Dendritic cell treated with granulocyte-macrophage colony-stimulating factor and Interleukin-4, amounts not matched to agents 40 ng/mL and 50 ng/mL, for 4 days (primary cell): ENCODE data around the gene TBCD.
A peak's percentile ranks its signal among the peaks of the same experiment; 100 is the strongest.

Experiments used
- H3K27ac Mint-ChIP-seq: one replicate; pipeline ENCODE4 v1.8.0; 2022; ENCODE audit warnings: mild to moderate bottlenecking, mixed read lengths
- H3K27me3 Mint-ChIP-seq: one replicate; pipeline ENCODE4 v1.8.0; 2022; ENCODE audit warnings: mild to moderate bottlenecking, mixed read lengths
- H3K36me3 Mint-ChIP-seq: one replicate; pipeline ENCODE4 v1.8.0; 2022; ENCODE audit warnings: low read depth, mixed read lengths
- H3K4me1 Mint-ChIP-seq: one replicate; pipeline ENCODE4 v1.8.0; 2022; ENCODE audit warnings: low read depth, mixed read lengths
- H3K4me3 Mint-ChIP-seq: one replicate; pipeline ENCODE4 v1.8.0; 2022; ENCODE audit warnings: mild to moderate bottlenecking, moderate library complexity, mixed read lengths
- H3K9me3 Mint-ChIP-seq: one replicate; pipeline ENCODE4 v1.8.0; 2022; ENCODE audit warnings: mixed read lengths
- intact Hi-C: fragments of 100-400 bp; cut with micrococcal nuclease; formaldehyde crosslinking; loops from one replicate; pipeline ENCODE4 v1.15.0; 2022

The TBCD gene

DNA sequence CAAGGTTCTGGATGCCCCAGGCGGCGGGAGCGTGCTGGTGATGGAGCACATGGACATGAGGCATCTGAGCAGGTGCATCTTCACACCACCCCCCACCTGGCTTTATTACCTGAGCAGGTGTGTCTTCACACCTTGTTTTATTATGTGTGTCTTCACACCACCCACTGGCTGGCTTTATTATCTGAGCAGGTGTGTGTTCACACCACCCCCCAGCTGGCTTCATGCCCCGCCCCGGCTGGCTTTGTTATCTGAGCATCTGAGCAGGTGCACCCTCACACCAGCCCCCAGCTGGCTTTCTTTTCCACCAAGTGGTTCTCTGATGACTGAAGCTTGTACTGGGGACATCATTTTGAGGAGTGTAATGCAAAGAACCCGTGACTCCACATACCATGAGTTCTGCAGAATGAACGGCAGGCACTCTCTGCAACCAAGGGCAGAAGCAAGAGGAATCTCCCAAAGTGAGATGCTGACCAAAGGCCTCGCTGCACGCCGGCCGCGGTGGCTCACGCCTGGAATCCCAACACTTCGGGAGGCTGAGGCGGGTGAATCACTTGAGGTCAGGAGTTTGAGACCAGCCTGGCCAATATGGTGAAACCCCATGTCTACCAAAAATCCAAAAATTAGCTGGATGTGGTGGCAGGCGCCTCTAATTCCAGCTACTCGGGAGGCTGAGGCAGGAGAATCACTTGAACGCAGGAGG, 32.7 kb upstream of the TBCD start:
- Mint-ChIP-seq H3K4me3 (no peak overlapping the region), H3K36me3 (peaks cover 55% of the 10 kb centered on the region), H3K27ac (no peak overlapping the region), H3K9me3 (no peaks in the 10 kb centered on the region), H3K27me3 (no peaks in the 10 kb centered on the region), H3K4me1 (peaks cover 18% of the 10 kb centered on the region)
- intact Hi-C loops = no loop called here

DNA sequence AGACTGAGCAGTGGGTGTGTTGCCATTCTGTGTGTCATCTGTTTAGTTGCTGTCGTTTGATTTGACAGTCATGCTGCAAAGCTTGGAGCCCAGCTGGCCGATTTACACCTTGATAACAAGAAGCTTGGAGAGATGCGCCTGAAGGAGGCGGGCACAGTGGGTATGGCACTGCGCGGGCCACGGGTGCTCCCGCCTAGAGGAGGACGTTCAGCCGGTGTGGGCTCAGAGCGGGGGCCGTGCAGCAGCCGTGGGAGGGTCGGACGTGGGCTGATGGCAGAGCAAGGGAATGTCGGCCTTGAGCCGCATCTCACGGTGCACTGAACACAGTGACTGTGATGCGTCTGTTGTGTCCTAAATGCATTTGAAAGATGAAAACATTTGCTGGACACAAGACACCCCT, 31.7 kb upstream of the TBCD start:
- Mint-ChIP-seq H3K4me1 (peaks cover 18% of the 10 kb centered on the region), H3K36me3 (peaks cover 62% of the 10 kb centered on the region), H3K9me3 (no peaks in the 10 kb centered on the region), H3K27ac (no peak overlapping the region), H3K4me3 (no peak overlapping the region), H3K27me3 (no peaks in the 10 kb centered on the region)
- intact Hi-C loops = no loop called here

DNA sequence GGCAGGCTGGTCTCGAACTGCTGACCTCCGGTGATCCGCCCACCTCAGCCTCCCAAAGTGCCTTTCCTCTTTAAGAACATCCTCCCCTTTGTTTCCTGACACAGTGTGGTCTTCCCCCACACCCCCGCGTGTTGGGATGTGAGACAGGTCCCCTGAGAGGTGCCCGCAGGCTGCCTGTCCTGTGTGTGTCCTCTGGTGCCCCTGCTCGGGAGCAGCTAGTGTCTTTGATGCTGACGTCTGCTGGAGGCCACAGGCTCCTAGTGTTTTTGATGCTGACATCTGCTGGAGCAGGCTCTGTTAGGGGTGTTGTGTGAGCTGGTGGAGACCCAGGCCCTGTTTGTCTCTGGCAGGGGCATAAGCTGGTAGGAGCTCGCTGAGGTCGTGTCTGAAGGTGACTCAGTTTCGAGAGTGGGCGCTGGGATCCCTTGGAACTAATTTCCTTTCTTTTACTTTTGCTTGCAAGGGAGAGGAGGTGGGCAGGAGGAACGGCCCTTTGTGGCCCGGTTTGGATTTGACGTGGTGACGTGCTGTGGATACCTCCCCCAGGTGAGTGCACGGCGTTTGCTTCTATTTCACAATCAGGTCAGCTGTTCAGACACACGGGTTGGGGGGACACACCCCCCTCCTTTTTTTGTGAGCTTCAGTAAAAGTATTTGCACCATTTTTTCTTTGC, 29.4 kb upstream of the TBCD start:
- Mint-ChIP-seq H3K4me3 (no peak overlapping the region), H3K27ac (no peak overlapping the region), H3K9me3 (no peaks in the 10 kb centered on the region), H3K4me1 (peaks cover 8% of the 10 kb centered on the region), H3K36me3 (peaks cover 76% of the 10 kb centered on the region), H3K27me3 (no peaks in the 10 kb centered on the region)
- intact Hi-C loops = no loop called here

DNA sequence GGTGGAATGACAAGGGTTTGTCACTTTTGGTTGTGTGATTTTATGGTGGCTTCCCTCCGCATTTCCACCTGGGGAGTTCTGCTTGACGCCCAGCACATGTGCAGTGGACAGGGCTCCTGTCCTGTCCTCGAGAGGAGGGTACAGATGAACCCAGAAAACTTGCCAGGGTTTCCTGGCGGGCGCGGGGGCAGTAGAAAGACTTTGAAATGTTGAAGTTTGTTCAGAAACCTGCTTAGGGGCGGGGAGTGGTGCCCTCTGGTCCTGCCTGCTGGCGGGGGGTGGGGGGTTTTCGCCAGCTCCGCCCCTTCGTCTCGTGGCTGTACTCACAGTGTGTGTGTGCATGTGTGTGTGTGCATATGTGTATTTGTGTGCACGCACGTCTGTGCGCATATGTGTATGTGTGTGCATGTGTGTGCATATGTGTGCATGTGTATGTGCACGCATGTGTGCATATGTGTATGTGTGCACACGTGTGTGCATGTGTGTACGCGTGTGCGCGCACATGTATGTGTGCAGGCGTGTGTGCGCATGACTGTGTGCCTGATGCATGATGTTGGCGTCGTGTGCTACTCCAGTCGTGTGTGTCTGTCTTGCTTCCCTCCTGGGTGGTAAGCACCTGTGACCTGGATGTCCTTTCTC, 28.6 kb upstream of the TBCD start:
- no peaks in the 10 kb centered on the region for H3K27me3 Mint-ChIP-seq
- peaks cover 84% of the 10 kb centered on the region for H3K36me3 Mint-ChIP-seq
- no peaks in the 10 kb centered on the region for H3K9me3 Mint-ChIP-seq
- no peak overlapping the region for H3K27ac Mint-ChIP-seq
- H3K4me1 Mint-ChIP-seq = peaks cover under 1% of the 10 kb centered on the region
- H3K4me3 Mint-ChIP-seq = no peak overlapping the region
- intact Hi-C loops = no loop called here

DNA sequence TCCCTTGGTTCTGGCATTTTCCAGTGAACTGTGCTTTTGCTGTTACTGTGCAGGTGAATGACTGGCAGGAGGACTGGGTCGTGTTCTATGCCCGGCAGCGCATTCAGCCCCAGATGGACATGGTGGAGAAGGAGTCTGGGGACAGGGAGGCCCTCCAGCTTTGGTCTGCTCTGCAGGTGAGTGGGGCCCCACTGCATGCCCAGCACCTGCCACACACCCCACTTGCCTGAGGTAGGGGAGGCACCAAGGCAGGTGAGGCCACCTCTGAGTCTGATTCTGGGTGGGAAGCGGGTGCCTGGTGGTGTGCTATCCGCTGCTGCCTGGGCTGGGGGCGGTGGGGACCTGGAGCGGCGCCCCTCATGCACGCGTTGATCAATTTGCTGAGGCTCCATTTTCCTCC, 25.4 kb upstream of the TBCD start:
- H3K4me3 Mint-ChIP-seq = no peak overlapping the region

DNA sequence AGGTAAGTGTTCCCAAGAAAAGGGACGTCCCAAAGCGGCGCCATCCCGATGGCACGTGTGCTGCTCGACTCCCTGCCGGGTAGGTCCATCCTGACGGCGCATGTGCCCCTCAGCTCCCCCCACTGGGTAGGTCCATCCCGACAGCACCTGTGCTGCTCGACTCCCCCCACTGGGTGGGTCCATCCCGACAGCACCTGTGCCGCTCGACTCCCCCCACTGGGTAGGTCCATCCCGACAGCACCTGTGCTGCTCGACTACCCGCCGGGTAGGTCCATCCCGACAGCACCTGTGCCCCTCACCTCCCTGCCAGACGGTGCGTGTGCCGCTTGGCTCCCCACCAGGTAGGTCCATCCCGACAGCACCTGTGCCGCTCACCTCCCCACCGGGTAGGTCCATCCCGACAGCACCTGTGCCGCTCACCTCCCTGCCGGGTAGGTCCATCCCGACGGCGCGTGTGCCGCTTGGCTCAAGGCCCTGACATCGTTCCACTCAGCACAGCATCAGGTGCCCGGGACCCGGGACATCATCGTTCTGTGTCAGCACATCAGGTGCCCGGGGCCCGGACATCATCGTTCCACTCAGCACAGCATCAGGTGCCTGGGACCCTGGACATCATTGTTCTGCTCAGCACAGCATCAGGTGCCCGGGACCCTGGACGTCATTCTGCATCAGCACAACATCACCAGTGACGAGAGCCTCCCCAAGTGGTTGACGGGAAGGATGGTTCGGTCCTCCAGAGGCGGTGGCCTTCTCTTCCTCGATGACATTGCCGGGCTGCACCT, 22.2 kb upstream of the TBCD start:
- peaks cover 3% of the 10 kb centered on the region for H3K4me1 Mint-ChIP-seq
- intact Hi-C loops = no loop called here
- peaks cover 81% of the 10 kb centered on the region for H3K36me3 Mint-ChIP-seq
- H3K27ac Mint-ChIP-seq = no peak overlapping the region
- peaks cover 11% of the 10 kb centered on the region for H3K9me3 Mint-ChIP-seq
- no peak overlapping the region for H3K4me3 Mint-ChIP-seq
- H3K27me3 Mint-ChIP-seq = peaks cover 5% of the 10 kb centered on the region

More for the DNA sequence above, 25.4 kb upstream of the TBCD start:
- Mint-ChIP-seq H3K9me3 (no peaks in the 10 kb centered on the region), H3K4me1 (no peaks in the 10 kb centered on the region), H3K36me3 (peaks cover 83% of the 10 kb centered on the region), H3K27ac (no peak overlapping the region), H3K27me3 (no peaks in the 10 kb centered on the region)
- intact Hi-C loops = no loop called here

DNA sequence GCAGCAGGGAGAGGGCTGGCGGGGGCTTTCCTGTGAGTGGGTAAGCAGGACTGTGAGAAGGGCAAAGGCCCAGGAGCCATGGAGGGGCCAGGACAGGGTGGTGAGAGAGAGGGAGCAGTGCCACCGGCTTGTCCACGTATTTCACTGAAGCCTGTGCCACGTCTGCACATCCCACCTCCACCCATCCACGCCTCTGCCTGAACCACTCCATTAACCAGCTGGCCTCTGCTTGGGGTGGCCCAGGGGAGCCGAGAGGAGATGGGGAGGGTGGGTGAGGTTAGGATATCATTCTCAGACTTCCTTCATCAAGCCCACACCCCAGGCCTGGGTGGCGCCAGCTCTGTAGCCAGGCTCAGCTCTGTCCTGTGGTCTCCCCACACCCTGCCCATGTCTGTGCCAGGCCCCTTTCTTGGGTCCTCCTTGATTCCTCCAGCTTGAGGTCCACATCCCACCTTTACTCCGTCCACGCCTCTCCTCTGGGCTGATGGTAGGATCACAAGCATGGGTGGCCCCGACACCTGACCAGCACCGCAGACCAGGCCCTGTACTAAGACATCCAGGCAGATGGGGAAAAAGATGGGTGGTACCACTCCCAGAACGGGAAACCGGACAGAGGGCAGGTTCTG, 19.6 kb upstream of the TBCD start:
- H3K4me1 Mint-ChIP-seq = peaks cover 9% of the 10 kb centered on the region
- no peak overlapping the region for H3K27ac Mint-ChIP-seq
- peaks cover 11% of the 10 kb centered on the region for H3K9me3 Mint-ChIP-seq
- peaks cover 23% of the 10 kb centered on the region for H3K27me3 Mint-ChIP-seq
- H3K4me3 Mint-ChIP-seq = no peak overlapping the region
- peaks cover 61% of the 10 kb centered on the region for H3K36me3 Mint-ChIP-seq
- intact Hi-C loops = no loop called here

DNA sequence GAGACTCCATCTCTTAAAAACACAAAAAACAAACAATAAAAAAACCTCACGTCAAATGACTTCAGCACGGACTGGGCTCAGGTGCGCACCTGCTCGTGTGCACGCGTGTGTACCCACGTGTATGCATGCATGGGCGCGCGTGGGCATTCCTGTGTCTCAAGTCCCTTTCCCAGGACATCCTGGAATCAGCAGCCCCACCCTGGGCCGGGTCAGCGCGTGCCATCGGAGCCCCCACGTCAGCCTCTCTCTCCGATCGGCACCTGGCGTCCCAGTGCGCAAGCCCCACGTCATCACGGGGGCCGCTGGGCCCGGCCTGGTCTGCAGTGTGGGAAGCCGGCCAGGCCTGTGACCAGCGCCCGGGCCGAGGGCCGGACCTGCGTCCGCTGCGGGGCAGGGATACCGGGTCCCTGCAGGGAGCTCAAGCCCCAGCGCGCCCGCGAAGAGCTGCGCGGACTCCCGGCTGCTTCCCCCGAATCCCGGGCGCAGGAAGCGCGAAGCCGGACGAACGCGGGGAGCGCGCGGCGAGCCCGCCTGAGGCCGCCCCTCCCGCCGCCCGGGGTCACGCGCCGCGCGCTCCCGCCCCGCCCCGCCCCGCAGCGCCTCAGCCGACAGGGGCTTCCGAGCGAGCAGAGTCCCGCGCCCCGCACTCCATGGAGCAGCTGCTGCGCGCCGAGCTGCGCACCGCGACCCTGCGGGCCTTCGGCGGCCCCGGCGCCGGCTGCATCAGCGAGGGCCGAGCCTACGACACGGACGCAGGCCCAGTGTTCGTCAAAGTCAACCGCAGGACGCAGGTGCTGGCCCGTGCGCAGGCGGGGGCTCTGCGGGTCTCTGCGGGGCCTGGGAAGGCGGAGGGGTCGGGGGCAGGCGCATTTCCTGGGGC, 16.6 kb upstream of the TBCD start, which contains the start of gene FN3K:
Gene FN3K, plus strand, starts transcription at position 629 of the 880 bp plus-strand sequence. Its CDS starts 22 bp downstream, at position 651.
- Mint-ChIP-seq H3K4me1 (peaks cover 9% of the 10 kb centered on the region), H3K4me3 (peak within 1 kb of the TSS; percentile 66), H3K27me3 (peaks cover 25% of the 10 kb centered on the region), H3K36me3 (peaks cover 39% of the 10 kb centered on the region), H3K9me3 (peaks cover 14% of the 10 kb centered on the region), H3K27ac (peak within 1 kb of the TSS; percentile 22)
- intact Hi-C loops = no loop called here

DNA sequence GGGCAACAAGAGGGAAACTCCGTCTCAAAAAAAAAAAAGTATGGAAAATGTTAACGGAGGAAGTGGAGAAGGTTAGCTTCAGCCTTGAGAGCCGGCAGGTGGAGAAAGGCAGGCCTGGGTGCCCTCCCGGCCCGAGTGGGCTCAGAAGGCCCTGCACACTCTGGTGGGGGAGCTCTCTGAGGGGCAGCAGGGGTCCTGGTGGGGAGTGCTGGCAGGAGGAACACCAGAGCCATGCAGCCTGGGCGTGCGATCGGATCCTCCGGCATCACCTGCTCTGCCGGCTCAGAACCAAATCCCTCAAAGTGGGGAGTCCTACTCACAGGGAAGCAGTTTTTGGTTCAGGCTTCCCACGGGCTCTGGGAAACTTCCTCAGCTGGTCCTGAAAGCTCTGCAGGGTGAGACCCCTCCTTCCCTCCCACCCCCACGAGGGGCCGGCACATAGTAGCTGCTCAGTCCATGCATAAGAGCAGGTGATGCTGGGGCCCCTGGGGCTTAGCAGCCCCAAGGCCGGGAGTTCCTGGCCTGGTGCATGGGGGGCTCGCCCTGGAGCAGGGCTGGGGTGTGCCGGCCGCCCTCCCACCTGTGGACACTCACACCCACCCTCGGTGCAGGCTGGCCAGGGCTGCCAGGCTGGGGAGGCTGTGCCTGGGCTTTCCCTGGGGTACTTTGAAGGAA, 15.2 kb upstream of the TBCD start:
- Mint-ChIP-seq H3K4me1 (peaks cover 9% of the 10 kb centered on the region), H3K27ac (no peak overlapping the region), H3K27me3 (peaks cover 25% of the 10 kb centered on the region), H3K36me3 (peaks cover 42% of the 10 kb centered on the region), H3K9me3 (peaks cover 28% of the 10 kb centered on the region), H3K4me3 (no peak overlapping the region)
- intact Hi-C loops = no loop called here

DNA sequence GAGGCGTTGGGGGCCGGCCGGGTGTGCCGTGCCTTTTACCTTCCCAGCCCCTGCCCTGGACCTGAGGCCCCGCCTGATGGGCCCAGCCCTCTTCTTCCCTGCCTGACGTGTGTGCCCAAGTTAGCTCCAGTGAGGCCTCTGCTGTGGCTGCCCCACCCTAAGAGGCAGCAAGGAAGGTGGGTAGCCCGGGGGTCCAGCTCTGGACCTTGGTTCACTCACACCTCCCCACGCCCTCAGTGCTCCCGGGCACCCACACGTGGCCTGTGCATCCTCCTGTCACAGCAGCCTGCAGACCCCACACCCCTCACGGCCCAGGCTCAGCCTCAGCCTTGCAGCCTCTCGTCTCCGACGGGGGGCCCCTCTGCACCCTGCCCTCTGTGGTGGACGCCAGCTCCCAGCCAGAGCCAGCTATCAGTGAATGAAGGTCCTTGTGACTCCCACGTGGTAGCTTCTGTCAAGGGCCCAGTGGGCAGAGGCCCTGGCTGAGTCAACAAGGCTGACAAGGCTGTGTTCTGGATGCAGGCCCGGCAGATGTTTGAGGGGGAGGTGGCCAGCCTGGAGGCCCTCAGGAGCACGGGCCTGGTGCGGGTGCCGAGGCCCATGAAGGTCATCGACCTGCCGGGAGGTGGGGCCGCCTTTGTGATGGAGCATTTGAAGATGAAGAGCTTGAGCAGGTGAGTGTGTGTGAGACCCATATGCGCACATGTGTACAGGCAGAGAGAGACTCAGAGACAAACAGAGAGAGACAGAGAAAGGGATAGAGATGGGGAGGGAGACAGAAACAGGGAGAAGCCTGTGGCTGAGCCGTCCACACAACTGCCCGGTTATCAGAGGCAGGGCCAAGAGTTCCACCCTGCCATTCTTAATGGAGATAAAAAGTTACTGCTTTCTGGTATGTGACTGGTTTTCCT, 13.6 kb upstream of the TBCD start:
- H3K4me3 Mint-ChIP-seq = no peak overlapping the region
- peaks cover 9% of the 10 kb centered on the region for H3K4me1 Mint-ChIP-seq
- no peak overlapping the region for H3K27ac Mint-ChIP-seq
- H3K36me3 Mint-ChIP-seq = peaks cover 28% of the 10 kb centered on the region
- H3K27me3 Mint-ChIP-seq = peaks cover 25% of the 10 kb centered on the region
- peaks cover 25% of the 10 kb centered on the region for H3K9me3 Mint-ChIP-seq
- intact Hi-C loops = no loop called here

DNA sequence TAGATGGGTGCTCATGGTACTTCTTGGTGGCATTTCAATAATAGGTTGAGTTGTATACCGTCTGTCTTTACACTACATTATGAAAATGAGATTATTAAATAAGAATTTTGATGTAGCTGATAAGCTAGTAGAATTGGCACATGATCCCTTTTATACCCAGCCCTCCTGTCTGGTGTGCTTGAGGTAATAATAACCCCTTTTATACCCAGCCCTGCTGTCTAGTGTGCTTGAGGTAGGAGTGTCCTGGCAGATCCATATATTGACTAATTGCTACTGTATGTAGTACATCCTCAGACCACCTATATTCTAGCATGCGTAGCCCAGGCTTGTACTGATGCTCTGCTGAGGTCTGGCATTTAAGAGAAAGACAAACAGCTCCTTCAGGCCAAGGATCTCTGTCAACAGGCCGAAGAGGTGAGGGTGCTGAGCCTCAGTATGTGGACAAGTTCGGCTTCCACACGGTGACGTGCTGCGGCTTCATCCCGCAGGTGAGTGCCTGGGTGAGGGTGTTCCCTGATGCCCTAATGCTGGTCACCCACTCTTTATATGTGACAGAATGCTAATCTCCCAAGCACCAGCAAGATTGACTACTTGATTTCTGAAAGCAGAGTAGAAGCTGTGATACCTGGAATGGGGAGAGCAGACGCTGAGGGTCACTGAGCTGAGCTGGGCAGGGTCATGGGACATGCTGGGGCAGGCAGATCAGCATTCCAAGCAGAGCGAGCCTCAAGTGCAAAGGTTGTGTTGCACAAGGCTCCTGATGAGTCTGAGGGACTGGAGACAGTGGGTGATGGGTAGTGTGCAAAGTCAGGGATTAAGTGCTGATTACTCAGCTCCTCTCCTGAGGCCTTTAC, 10.7 kb upstream of the TBCD start:
- Mint-ChIP-seq H3K4me3 (no peak overlapping the region), H3K4me1 (no peaks in the 10 kb centered on the region), H3K27ac (no peak overlapping the region), H3K36me3 (peaks cover 21% of the 10 kb centered on the region), H3K27me3 (peaks cover 7% of the 10 kb centered on the region), H3K9me3 (peaks cover 31% of the 10 kb centered on the region)
- intact Hi-C loops = no loop called here
